ENCODE data around the gene NOX5. TPM values are rescaled to one million over a fixed set of nuclear protein-coding genes. Genes with fewer than 3 reads are reported as not detected.
"Not testable (repeated sequence)": the region's sequence is repeated elsewhere in the genome, so short reads cannot be mapped to it uniquely, and the experiment has no call there.

The NOX5 gene, protein sequence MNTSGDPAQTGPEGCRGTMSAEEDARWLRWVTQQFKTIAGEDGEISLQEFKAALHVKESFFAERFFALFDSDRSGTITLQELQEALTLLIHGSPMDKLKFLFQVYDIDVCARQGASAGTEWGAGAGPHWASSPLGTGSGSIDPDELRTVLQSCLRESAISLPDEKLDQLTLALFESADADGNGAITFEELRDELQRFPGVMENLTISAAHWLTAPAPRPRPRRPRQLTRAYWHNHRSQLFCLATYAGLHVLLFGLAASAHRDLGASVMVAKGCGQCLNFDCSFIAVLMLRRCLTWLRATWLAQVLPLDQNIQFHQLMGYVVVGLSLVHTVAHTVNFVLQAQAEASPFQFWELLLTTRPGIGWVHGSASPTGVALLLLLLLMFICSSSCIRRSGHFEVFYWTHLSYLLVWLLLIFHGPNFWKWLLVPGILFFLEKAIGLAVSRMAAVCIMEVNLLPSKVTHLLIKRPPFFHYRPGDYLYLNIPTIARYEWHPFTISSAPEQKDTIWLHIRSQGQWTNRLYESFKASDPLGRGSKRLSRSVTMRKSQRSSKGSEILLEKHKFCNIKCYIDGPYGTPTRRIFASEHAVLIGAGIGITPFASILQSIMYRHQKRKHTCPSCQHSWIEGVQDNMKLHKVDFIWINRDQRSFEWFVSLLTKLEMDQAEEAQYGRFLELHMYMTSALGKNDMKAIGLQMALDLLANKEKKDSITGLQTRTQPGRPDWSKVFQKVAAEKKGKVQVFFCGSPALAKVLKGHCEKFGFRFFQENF
- not detected for total RNA-seq

DNA sequence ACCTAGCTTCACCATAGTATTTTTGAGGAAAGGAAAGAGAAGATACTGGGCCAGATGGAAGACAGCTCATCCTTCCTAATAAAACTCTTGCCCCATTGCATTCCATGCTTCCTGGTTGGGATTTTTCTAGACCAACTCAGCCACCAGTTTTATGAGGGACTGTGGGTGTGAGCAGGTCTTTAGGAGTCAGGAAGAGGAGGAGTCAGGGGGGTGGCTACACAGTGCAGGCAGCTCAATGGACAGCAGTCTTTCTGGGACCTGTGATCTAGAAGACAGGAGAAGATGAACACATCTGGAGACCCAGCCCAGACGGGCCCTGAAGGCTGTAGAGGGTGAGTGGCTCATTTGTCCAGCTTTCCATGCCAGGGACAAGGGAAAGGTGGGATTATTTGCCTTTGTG, at the start of gene NOX5:
Gene NOX5, plus strand, starts transcription at position 242 of the 400 bp plus-strand sequence. Its CDS starts 41 bp downstream, at position 283.
- no peak for DNase-seq

DNA sequence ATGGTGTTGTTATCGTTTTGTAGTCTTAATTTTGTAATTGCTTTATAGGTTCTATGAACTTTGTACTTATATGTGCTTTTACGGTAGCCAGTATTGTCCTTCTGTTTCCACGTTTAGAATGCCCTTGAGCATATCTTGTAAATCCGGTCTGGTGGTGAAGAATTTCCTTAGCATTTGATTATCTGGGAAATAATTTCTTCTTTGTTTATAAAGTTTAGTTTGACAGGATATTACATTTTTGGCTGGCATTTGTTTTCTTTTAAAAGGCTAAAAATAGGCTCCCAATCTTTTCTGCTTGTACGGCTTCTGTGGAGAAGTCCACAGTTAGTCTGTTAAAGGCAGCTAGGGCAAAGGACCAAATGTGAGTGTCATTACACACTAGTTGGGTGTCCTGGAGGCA, 47.5 kb upstream of the NOX5 start:
- Mint-ChIP-seq H3K4me1 (no peaks in the 10 kb centered on the region), H3K27ac (no peak overlapping the region), H3K36me3 (ENCODE audit: low read depth) (no peaks in the 10 kb centered on the region), H3K27me3 (peaks cover 43% of the 10 kb centered on the region), H3K4me3 (no peak overlapping the region), H3K9me3 (peaks cover 14% of the 10 kb centered on the region)
- CTCF ChIA-PET, result no interaction called here
- POLR2A ChIA-PET, result no interaction called here
- no peak for DNase-seq

More for the DNA sequence above, at the start of gene NOX5:
- Mint-ChIP-seq H3K27ac (no peak within 1 kb of the TSS), H3K9me3 (peaks cover 14% of the 10 kb centered on the region), H3K27me3 (peaks cover 9% of the 10 kb centered on the region), H3K36me3 (ENCODE audit: low read depth) (no peaks in the 10 kb centered on the region), H3K4me3 (no peak within 1 kb of the TSS), H3K4me1 (no peaks in the 10 kb centered on the region)
- ChIA-PET POLR2A (no interaction called here), CTCF (no interaction called here)

DNA sequence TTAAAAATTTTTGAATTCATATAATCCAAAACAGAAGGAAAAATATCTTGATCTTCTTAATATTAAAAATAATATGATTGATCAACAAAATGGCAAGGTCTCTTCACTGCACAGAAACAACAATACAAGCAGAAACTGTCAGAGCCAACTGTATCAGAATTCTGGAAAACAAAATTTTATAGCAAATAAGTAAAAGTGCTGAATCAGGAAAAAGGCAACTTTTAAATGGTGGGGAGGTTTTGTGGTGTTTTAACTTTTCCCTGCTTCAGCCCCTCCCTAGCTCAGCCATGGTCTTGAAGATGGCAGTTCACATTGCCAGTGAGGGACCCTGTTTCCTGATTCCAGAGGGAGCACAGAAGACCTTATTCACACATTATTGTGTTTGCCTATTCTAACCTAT, 46.5 kb upstream of the NOX5 start:
- Mint-ChIP-seq H3K27me3 (peaks cover 35% of the 10 kb centered on the region), H3K4me1 (no peaks in the 10 kb centered on the region), H3K36me3 (ENCODE audit: low read depth) (no peaks in the 10 kb centered on the region), H3K27ac (no peak overlapping the region), H3K9me3 (peaks cover 14% of the 10 kb centered on the region), H3K4me3 (no peak overlapping the region)
- ChIA-PET POLR2A (no interaction called here), CTCF (no interaction called here)
- no peak for DNase-seq

DNA sequence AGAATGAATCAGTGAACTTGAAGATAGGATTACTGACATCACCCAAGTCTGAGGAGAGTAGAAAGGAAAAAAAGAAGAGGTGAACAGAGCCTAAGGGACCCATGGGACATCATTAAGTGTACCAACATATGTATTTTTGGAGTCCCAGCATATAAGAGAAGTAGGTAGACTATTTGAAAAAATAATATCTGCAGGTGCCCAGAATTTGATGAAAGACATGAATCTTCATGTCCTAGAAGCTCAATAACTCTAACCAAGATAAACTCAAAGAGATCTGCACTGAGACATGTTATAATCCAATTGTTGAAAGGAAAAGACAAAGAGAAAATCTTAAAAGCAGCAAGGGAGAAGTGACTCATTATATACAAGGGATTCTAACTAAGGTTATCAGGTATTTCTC, 45.2 kb upstream of the NOX5 start:
- Mint-ChIP-seq H3K36me3 (ENCODE audit: low read depth) (no peaks in the 10 kb centered on the region), H3K4me3 (no peak overlapping the region), H3K27me3 (peaks cover 32% of the 10 kb centered on the region), H3K9me3 (peaks cover 14% of the 10 kb centered on the region), H3K4me1 (no peaks in the 10 kb centered on the region), H3K27ac (no peak overlapping the region)
- DNase-seq, result no peak
- POLR2A ChIA-PET, result no interaction called here
- CTCF ChIA-PET, result no interaction called here

DNA sequence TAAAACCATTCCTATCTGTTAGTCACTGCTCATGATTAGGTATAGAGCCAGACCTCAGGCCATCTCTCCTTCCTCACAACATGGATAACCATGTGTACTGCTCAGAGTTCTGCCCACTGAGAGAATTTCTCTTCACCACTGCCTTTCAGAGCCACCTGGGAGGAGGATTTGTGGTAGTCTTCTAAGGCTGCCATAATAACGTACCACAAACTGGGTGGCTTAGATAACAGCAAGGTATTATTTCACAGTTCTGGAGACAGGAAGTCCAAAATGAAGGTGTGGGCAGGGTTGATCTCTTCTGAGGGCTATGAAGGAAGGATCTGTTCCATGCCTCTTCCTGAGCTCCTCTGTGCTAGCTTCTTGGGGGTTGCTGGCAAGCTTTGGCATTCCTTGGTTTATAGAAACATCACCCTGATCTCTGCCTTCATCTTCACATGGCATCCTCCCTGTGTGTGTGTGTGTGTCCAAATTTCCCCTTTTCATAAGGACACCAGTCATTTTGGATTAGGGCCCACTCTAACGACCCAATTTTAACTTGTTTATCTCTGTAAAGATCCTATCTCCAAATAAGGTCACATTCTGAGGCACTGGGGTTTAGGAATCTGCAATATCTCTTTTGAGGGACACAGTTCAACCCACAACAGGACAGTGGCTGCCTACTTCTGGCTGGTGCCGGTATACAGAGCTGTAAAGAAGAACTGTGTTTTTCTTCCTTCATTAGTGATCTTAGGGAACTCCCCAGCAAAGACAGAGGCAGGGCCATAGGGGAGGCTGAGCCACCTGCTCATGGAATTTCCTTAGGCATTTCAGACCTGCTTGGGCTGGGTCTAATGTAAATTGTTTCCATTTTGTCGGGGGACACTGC, 42.1 kb upstream of the NOX5 start:
- Mint-ChIP-seq H3K4me3 (no peak overlapping the region), H3K9me3 (peaks cover 11% of the 10 kb centered on the region), H3K27me3 (peaks cover 18% of the 10 kb centered on the region), H3K27ac (no peak overlapping the region), H3K4me1 (no peaks in the 10 kb centered on the region), H3K36me3 (ENCODE audit: low read depth) (no peaks in the 10 kb centered on the region)
- ChIA-PET CTCF (no interaction called here), POLR2A (no interaction called here)
- no peak for DNase-seq

DNA sequence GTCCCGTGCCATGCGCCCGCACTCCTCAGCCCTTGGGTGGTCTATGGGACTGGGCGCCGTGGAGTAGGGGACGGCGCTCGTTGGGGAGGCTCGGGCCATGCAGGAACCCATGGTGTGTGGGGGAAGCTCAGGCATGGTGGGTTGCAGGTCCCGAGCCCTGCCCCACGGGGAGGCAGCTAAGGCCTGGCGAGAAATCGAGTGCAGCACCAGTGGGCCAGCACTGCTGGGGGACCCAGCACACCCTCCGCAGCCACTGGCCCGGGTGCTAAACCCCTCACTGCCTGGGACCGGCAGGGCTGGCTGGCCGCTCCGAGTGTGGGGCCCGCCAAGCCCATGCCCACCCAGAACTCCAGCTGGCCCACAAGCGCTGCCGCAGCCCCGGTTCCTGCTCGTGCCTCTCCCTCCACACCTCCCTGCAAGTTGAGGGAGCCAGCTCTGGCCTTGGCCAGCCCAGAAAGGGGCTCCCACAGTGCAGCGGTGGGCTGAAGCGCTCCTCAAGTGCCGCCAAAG, 38.8 kb upstream of the NOX5 start:
- H3K27ac Mint-ChIP-seq; H3K36me3 Mint-ChIP-seq (ENCODE audit: low read depth); H3K4me3 Mint-ChIP-seq; H3K9me3 Mint-ChIP-seq; H3K27me3 Mint-ChIP-seq; POLR2A ChIA-PET; H3K4me1 Mint-ChIP-seq; DNase-seq: not testable (repeated sequence)
- CTCF ChIA-PET, result interaction anchor here (1.3 kb wide), 1 partner anchor 9 kb away, joined by 3 read pairs; no protein-coding TSS in a partner anchor

DNA sequence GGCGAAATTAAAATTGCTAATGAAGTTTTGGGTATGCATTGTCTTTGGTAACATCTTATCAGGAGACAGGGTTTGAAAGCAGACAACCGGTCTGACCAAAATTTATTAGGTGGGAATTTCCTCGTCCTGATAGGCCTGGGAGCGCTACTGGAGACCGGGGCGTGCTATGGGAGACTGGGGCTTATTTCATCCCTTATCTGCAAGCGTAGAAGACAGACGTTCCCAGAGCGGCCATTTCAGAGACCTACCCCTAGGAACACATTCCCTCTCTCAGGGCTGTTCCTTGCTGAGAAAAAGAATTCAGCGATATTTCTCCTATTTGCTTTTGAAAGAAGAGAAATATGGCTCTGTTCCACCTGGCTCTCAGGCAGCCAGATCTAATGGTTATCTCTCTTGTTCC, 37.1 kb upstream of the NOX5 start:
- H3K9me3 Mint-ChIP-seq; H3K36me3 Mint-ChIP-seq (ENCODE audit: low read depth); H3K27ac Mint-ChIP-seq; POLR2A ChIA-PET; DNase-seq; CTCF ChIA-PET; H3K4me3 Mint-ChIP-seq; H3K27me3 Mint-ChIP-seq; H3K4me1 Mint-ChIP-seq: not testable (repeated sequence)

DNA sequence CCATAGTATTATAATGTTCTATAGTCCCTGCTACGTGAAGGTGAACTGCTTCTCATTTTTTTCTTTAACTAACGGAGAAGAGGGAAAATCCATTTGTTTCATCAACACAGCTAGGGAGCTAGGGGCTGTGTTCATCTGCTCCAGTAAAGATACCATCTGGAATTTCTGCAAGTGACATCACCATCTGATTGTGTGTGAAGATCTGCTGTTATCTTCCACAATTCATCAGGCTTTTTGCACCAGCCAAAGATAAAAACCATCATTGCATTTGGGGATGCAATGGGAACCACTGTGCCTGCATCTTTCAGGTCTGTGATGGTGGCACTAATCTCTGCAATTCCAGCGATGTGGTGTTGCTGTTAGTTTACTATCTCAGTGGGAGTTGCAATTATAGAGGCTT, 35.5 kb upstream of the NOX5 start:
- Mint-ChIP-seq H3K4me3 (no peak overlapping the region), H3K27me3 (peaks cover 4% of the 10 kb centered on the region), H3K4me1 (no peaks in the 10 kb centered on the region), H3K9me3 (peaks cover 2% of the 10 kb centered on the region), H3K27ac (no peak overlapping the region), H3K36me3 (ENCODE audit: low read depth) (no peaks in the 10 kb centered on the region)
- ChIA-PET POLR2A (no interaction called here), CTCF (no interaction called here)
- DNase-seq, result no peak

DNA sequence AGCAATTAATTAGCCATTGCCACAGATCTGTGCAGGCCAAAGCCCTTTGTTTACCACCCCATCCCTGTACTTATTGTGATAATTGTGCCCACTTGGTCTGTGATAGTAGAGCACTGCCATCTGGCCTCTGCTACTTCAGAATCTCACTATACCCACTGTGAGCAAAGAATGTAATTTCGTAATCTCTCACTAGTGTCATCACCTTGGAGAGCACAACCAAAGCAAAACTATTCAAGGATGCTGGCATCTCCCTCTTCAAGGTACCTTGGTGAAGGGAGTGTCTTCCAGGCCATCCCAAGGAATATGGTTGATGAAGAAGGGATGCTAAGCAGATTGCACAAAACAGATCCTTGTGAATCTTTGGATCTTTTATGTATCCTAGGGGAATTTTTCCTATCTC, 34.7 kb upstream of the NOX5 start:
- Mint-ChIP-seq H3K4me3 (no peak overlapping the region), H3K36me3 (ENCODE audit: low read depth) (no peaks in the 10 kb centered on the region), H3K4me1 (no peaks in the 10 kb centered on the region), H3K27me3 (peaks cover 4% of the 10 kb centered on the region), H3K27ac (no peak overlapping the region), H3K9me3 (peaks cover 2% of the 10 kb centered on the region)
- POLR2A ChIA-PET, result no interaction called here
- CTCF ChIA-PET, result no interaction called here
- no peak for DNase-seq

DNA sequence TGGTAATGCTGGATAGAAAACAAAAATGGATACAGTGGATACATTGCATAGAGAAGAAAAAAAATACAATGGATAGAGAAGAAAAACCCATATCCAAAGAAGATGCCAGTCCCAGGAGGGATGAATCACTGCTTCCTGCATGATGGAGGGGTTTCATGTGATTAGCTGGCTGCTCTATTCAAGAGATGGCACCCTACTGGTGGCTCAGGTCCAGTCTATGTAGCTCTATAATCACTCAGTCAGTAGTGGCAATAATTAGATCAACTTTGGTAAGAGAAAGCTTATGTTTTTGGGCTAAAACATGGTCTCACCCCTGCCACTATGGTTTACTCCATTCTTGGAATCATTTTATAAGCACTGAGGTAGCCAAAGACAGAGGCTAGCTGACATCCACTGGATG, 33.7 kb upstream of the NOX5 start:
- no peak overlapping the region for H3K27ac Mint-ChIP-seq
- CTCF ChIA-PET, result no interaction called here

DNA sequence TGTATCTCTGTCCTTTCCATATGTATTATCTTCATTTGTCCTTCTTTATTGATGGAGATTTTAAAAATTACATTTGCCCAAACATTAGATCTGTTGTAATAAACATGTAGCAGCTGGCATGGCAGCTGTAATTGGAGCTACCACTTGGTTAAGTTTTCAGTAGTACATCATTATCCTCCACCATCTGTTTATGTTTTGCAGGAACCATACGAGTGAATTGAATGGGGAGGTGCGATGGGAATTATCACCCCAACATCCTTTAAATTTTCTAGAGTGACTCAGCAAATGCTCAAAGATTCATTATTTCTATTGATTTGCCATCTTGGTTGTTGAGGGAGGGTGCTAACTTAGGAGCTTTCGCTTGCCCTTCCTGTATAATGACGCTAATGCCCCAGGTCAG, 32.6 kb upstream of the NOX5 start:
- H3K4me1 Mint-ChIP-seq, result no peaks in the 10 kb centered on the region
- ChIA-PET POLR2A (no interaction called here), CTCF (no interaction called here)
- no peaks in the 10 kb centered on the region for H3K36me3 Mint-ChIP-seq (ENCODE audit: low read depth)
- H3K9me3 Mint-ChIP-seq, result no peaks in the 10 kb centered on the region
- H3K27me3 Mint-ChIP-seq, result peaks cover 4% of the 10 kb centered on the region
- no peak for DNase-seq
- no peak overlapping the region for H3K27ac Mint-ChIP-seq
- no peak overlapping the region for H3K4me3 Mint-ChIP-seq

More for the DNA sequence above, 33.7 kb upstream of the NOX5 start:
- DNase-seq, result no peak
- Mint-ChIP-seq H3K27me3 (peaks cover 4% of the 10 kb centered on the region), H3K4me3 (no peak overlapping the region), H3K9me3 (peaks cover 2% of the 10 kb centered on the region), H3K4me1 (no peaks in the 10 kb centered on the region), H3K36me3 (ENCODE audit: low read depth) (no peaks in the 10 kb centered on the region)
- POLR2A ChIA-PET, result no interaction called here

DNA sequence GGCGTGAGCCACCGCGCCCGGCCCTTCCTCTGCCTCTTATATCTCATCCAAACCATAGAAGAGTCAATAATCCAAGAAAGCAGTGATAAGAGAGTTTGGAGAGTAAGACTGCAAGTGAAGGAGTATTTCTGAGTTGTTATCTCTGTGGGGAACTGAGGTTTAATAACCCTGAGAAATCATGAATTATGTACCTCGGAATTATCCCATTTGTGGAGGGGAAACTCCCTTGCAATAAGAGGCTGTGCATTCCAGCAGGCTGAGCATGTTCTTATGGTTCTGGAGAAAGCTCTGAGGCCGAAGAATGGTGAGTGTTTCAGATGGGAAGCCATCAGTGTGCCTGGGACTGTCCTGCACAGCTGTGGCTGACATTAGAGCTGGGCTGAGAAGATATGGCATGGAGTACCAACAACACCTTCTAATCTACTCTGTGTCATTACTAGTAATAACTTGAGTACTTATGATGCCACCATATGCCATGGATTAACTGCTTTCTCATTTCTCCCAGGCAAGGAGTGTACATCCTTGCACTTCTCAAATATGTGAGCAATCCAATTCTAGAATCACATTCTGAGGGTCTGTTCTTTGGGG, 31.4 kb upstream of the NOX5 start:
- DNase-seq, result no peak
- POLR2A ChIA-PET, result no interaction called here
- Mint-ChIP-seq H3K27me3 (peaks cover 4% of the 10 kb centered on the region), H3K9me3 (no peaks in the 10 kb centered on the region), H3K36me3 (ENCODE audit: low read depth) (no peaks in the 10 kb centered on the region), H3K4me3 (no peak overlapping the region), H3K27ac (no peak overlapping the region), H3K4me1 (no peaks in the 10 kb centered on the region)
- CTCF ChIA-PET, result no interaction called here

All from activated CD4-positive, alpha-beta T cell treated with anti-CD3 and anti-CD28 coated beads, Interleukin-2, amount 10 ng/mL, durations not matched to agents 7 days and 5 days (primary cell).